Activated CD4-positive, alpha-beta T cell treated with anti-CD3 and anti-CD28 coated beads for 36 hours (primary cell): ENCODE data around the gene LPCAT3. TPM values are rescaled to one million over a fixed set of nuclear protein-coding genes. Genes with fewer than 3 reads are reported as not detected.

Source experiments
- ATAC-seq: fragments of 200-7000 bp; cut with Tn5 transposase; one replicate; pipeline ENCODE4 v1.10.0; 2021; ENCODE audit warnings: mild to moderate bottlenecking, moderate library complexity
- CTCF ChIA-PET: fragments of 350-600 bp; sonication (Branson Sonifier 250); formaldehyde crosslinking; loops from one replicate; lab custom pipeline; 2021; ENCODE audit warnings: antibody characterized with exemption; lab: Charles Lee
- POLR2A ChIA-PET: fragments of 350-600 bp; sonication (Branson Sonifier 250); formaldehyde crosslinking; loops from one replicate; lab custom pipeline; 2021; ENCODE audit warnings: antibody characterized with exemption, inconsistent platforms; lab: Charles Lee
- DNase-seq: peaks from one replicate; pipeline ENCODE4 v3.0.0-alpha.2; 2020
- H3K27ac Mint-ChIP-seq: one replicate; pipeline ENCODE4 v1.8.0; 2021; ENCODE audit warnings: mixed read lengths
- H3K27me3 Mint-ChIP-seq: one replicate; pipeline ENCODE4 v1.8.0; 2021; ENCODE audit warnings: mixed read lengths
- H3K36me3 Mint-ChIP-seq: one replicate; pipeline ENCODE4 v1.8.0; 2021; ENCODE audit warnings: low read depth, mixed read lengths
- H3K4me1 Mint-ChIP-seq: one replicate; pipeline ENCODE4 v1.8.0; 2021; ENCODE audit warnings: mixed read lengths
- H3K4me3 Mint-ChIP-seq: one replicate; pipeline ENCODE4 v1.8.0; 2021; ENCODE audit warnings: mild to moderate bottlenecking, moderate library complexity, mixed read lengths
- H3K9me3 Mint-ChIP-seq: one replicate; pipeline ENCODE4 v1.8.0; 2021; ENCODE audit warnings: low read depth, mixed read lengths
- intact Hi-C, 2 experiments: fragments of 100-400 bp; cut with DNase I in 1 of 2; cut with micrococcal nuclease in 1 of 2; formaldehyde crosslinking; loops; one replicate each; pipeline versions ENCODE4 v1.14.2 to v1.15.1; 2022 to 2024; cut with DNase I, micrococcal nuclease
- total RNA-seq, 2 experiments: library from RNA; stranded (reverse); gene quantifications; one replicate each; pipeline ENCODE4 v1.2.3, GENCODE V29; 2021

The LPCAT3 gene
- total RNA-seq, 2 experiments from 2014 or later, result 20.8 to 28.0 TPM

GRCh38 chr12:7034464-7034863 is 16.2 kb upstream of the LPCAT3 start:
- POLR2A ChIA-PET, result interaction anchor here (0.6 kb wide), 1 partner anchor 802 kb away, joined by 4 read pairs; no protein-coding TSS in a partner anchor
- intact Hi-C loops, result loop anchor here in 1 of 2 experiments (5.0 kb wide), 1 partner anchor 53 kb away; no protein-coding TSS in a partner anchor
- CTCF ChIA-PET, result interaction anchor here (2.0 kb wide), 1 partner anchor 16 kb away, joined by 6 read pairs; no protein-coding TSS in a partner anchor

GRCh38 chr12:7032990-7033389 is 14.7 kb upstream of the LPCAT3 start:
- Mint-ChIP-seq H3K9me3 (no peaks in the 10 kb centered on the region), H3K27me3 (no peaks in the 10 kb centered on the region), H3K36me3 (no peaks in the 10 kb centered on the region), H3K4me3 (no peak overlapping the region), H3K27ac (no peak overlapping the region), H3K4me1 (peaks cover 6% of the 10 kb centered on the region)
- intact Hi-C loops, result loop anchor here in 1 of 2 experiments (5.0 kb wide), 1 partner anchor 54 kb away; no protein-coding TSS in a partner anchor
- DNase-seq, result no peak
- no peak for ATAC-seq
- ChIA-PET CTCF (interaction anchor here (0.6 to 2.0 kb wide), 9 partner anchors 8 to 107 kb away, joined by 3 to 6 read pairs (median 4); no protein-coding TSS in a partner anchor), POLR2A (interaction anchor here (0.9 kb wide), 1 partner anchor 88 kb away, joined by 3 read pairs; no protein-coding TSS in a partner anchor)

More at GRCh38 chr12:7034464-7034863, 16.2 kb upstream of the LPCAT3 start:
- ATAC-seq (no peak), DNase-seq (no peak)
- no peaks in the 10 kb centered on the region for H3K36me3 Mint-ChIP-seq
- H3K4me1 Mint-ChIP-seq, result peaks cover 6% of the 10 kb centered on the region
- H3K9me3 Mint-ChIP-seq, result no peaks in the 10 kb centered on the region
- no peaks in the 10 kb centered on the region for H3K27me3 Mint-ChIP-seq
- no peak overlapping the region for H3K4me3 Mint-ChIP-seq
- no peak overlapping the region for H3K27ac Mint-ChIP-seq

- DNase-seq, result no peak
- Mint-ChIP-seq H3K27me3 (no peaks in the 10 kb centered on the region), H3K4me1 (no peaks in the 10 kb centered on the region), H3K4me3 (no peak overlapping the region), H3K9me3 (no peaks in the 10 kb centered on the region), H3K36me3 (no peaks in the 10 kb centered on the region), H3K27ac (no peak overlapping the region)
- intact Hi-C loops, result loop anchor here in 1 of 2 experiments (5.0 kb wide), 1 partner anchor 56 kb away; no protein-coding TSS in a partner anchor
- POLR2A ChIA-PET, result no interaction called here
- no peak for ATAC-seq
- CTCF ChIA-PET, result no interaction called here
These were observed 13.0 kb upstream of the LPCAT3 start for GRCh38 chr12:7031306-7031705.

- ChIA-PET CTCF (interaction anchor here (0.8 kb wide), 1 partner anchor 9 kb away, joined by 4 read pairs; the partner anchor contains the start of gene LPCAT3), POLR2A (no interaction called here)
- ATAC-seq (no peak), DNase-seq (no peak)
- no peak overlapping the region for H3K4me3 Mint-ChIP-seq
- H3K9me3 Mint-ChIP-seq, result no peaks in the 10 kb centered on the region
- H3K27me3 Mint-ChIP-seq, result no peaks in the 10 kb centered on the region
- H3K27ac Mint-ChIP-seq, result no peak overlapping the region
- no peaks in the 10 kb centered on the region for H3K4me1 Mint-ChIP-seq
- intact Hi-C loops, result no loop called here
- H3K36me3 Mint-ChIP-seq, result no peaks in the 10 kb centered on the region
These were observed 8.6 kb upstream of the LPCAT3 start for GRCh38 chr12:7026854-7027253.

- no peak overlapping the region for H3K27ac Mint-ChIP-seq
- ChIA-PET CTCF (no interaction called here), POLR2A (no interaction called here)
- H3K9me3 Mint-ChIP-seq, result no peaks in the 10 kb centered on the region
- H3K4me3 Mint-ChIP-seq, result no peak overlapping the region
- H3K27me3 Mint-ChIP-seq, result no peaks in the 10 kb centered on the region
- no peaks in the 10 kb centered on the region for H3K36me3 Mint-ChIP-seq
- ATAC-seq, result no peak
- no peak for DNase-seq
- peaks cover 3% of the 10 kb centered on the region for H3K4me1 Mint-ChIP-seq
- intact Hi-C loops, result no loop called here
These were observed 4.8 kb upstream of the LPCAT3 start for GRCh38 chr12:7023114-7023513.

GRCh38 chr12:7021956-7022355 is 3.7 kb upstream of the LPCAT3 start:
- no peak for ATAC-seq
- no peak for DNase-seq
- Mint-ChIP-seq H3K4me3 (no peak overlapping the region), H3K36me3 (no peaks in the 10 kb centered on the region), H3K4me1 (peaks cover 11% of the 10 kb centered on the region), H3K9me3 (no peaks in the 10 kb centered on the region), H3K27me3 (no peaks in the 10 kb centered on the region), H3K27ac (no peak overlapping the region)
- intact Hi-C loops, result no loop called here
- ChIA-PET POLR2A (interaction anchor here (0.5 kb wide), 1 partner anchor 98 kb away, joined by 4 read pairs; no protein-coding TSS in a partner anchor), CTCF (interaction anchor here (0.6 to 1.4 kb wide), 3 partner anchors 46 to 143 kb away, joined by 3 read pairs; no protein-coding TSS in a partner anchor)

GRCh38 chr12:7019043-7019569 is 830 bp upstream of the LPCAT3 start:
- ChIA-PET CTCF (interaction anchor here (0.6 to 2.4 kb wide), 14 partner anchors 8 to 652 kb away, joined by 3 to 13 read pairs (median 4); partner anchors contain the start of genes C12orf57, RNU7-1 and SPSB2), POLR2A (interaction anchor here (1.4 kb wide), 1 partner anchor 75 kb away, joined by 17 read pairs; the partner anchor contains the start of genes C12orf57 and RNU7-1)
- Mint-ChIP-seq H3K4me3 (peak overlapping the region; percentile 83), H3K27me3 (no peaks in the 10 kb centered on the region), H3K27ac (peak overlapping the region; percentile 80), H3K9me3 (no peaks in the 10 kb centered on the region), H3K36me3 (peaks cover 6% of the 10 kb centered on the region), H3K4me1 (peaks cover 23% of the 10 kb centered on the region)
- intact Hi-C loops, result loop anchor here in 1 of 2 experiments (2.0 to 5.0 kb wide), 3 partner anchors 104 to 1063 kb away; partner anchors contain the start of genes CHD4, ENO2 and NECAP1
- DNase-seq (no peak), ATAC-seq (no peak)

- H3K36me3 Mint-ChIP-seq, result peaks cover 6% of the 10 kb centered on the region
- no peaks in the 10 kb centered on the region for H3K9me3 Mint-ChIP-seq
- H3K4me3 Mint-ChIP-seq, result peak overlapping the region; percentile 83
- peaks cover 29% of the 10 kb centered on the region for H3K4me1 Mint-ChIP-seq
- peak; percentile 2 for ATAC-seq
- H3K27ac Mint-ChIP-seq, result peak overlapping the region; percentile 75
- no peaks in the 10 kb centered on the region for H3K27me3 Mint-ChIP-seq
- ChIA-PET POLR2A (interaction anchor here (0.6 to 1.4 kb wide), 2 partner anchors 74 to 82 kb away, joined by 3 to 17 read pairs; partner anchors contain the start of genes C12orf57 and RNU7-1), CTCF (interaction anchor here (0.5 to 2.4 kb wide), 26 partner anchors 8 to 603 kb away, joined by 3 to 13 read pairs (median 4); partner anchors contain the start of genes C12orf57, C1R, RNU7-1 and SPSB2)
- intact Hi-C loops, result loop anchor here (1.0 to 5.0 kb wide), 17 partner anchors 48 to 1064 kb away; partner anchors contain the start of genes EMG1 (in 2 of the 2), PHB2 (in 2 of the 2), C12orf57 (in 1 of the 2) and C1R (in 1 of the 2)
- peak; percentile 48 for DNase-seq
These were observed 366 bp downstream of the LPCAT3 start for GRCh38 chr12:7017870-7018349.

- POLR2A ChIA-PET, result interaction anchor here (0.7 kb wide), 1 partner anchor 228 kb away, joined by 5 read pairs; no protein-coding TSS in a partner anchor
- Mint-ChIP-seq H3K4me1 (peaks cover 29% of the 10 kb centered on the region), H3K9me3 (no peaks in the 10 kb centered on the region), H3K27me3 (no peaks in the 10 kb centered on the region), H3K4me3 (peak overlapping the region; percentile 83), H3K27ac (peak overlapping the region; percentile 75), H3K36me3 (peaks cover 6% of the 10 kb centered on the region)
- intact Hi-C loops, result loop anchor here in 1 of 2 experiments (5.0 kb wide), 2 partner anchors 410 to 1065 kb away; partner anchors contain the start of genes CHD4 and NECAP1
- ATAC-seq, result no peak
- DNase-seq, result no peak
- CTCF ChIA-PET, result interaction anchor here (1.0 to 2.4 kb wide), 6 partner anchors 9 to 481 kb away, joined by 3 to 11 read pairs (median 4); partner anchors contain the start of genes C12orf57 and RNU7-1
These were observed 1.2 kb downstream of the LPCAT3 start for GRCh38 chr12:7016958-7017571.

- CTCF ChIA-PET, result interaction anchor here (0.6 to 1.1 kb wide), 3 partner anchors 38 to 519 kb away, joined by 3 read pairs; no protein-coding TSS in a partner anchor
These were observed 2.5 kb downstream of the LPCAT3 start for GRCh38 chr12:7015555-7016370.

More at GRCh38 chr12:7015555-7016370, 2.5 kb downstream of the LPCAT3 start:
- Mint-ChIP-seq H3K27me3 (no peaks in the 10 kb centered on the region), H3K36me3 (peaks cover 6% of the 10 kb centered on the region), H3K9me3 (no peaks in the 10 kb centered on the region), H3K4me3 (no peak overlapping the region), H3K4me1 (peaks cover 29% of the 10 kb centered on the region), H3K27ac (no peak overlapping the region)
- POLR2A ChIA-PET, result no interaction called here
- ATAC-seq (no peak), DNase-seq (no peak)
- intact Hi-C loops, result loop anchor here in 1 of 2 experiments (5.0 kb wide), 2 partner anchors 408 to 1067 kb away; partner anchors contain the start of genes CHD4 and NECAP1
